Suppressor macrophage treated with lipopolysaccharide for 1 hour (primary cell): ENCODE data around the gene NACC2.

Experiments used
- DNase-seq, 3 donors: peaks; one replicate each; pipeline ENCODE4 v3.0.0-alpha.2; 2020 to 2022

The NACC2 gene

GRCh38 chr9:136095070-136096058, at the start of gene NACC2:
Gene NACC2, minus strand, starts transcription at chr9:136095289. Its CDS starts 44,768 bp downstream, at chr9:136050521.
- DNase-seq = peak; percentile 57 to 88 (median 72)

- no peak for DNase-seq
Measured at GRCh38 chr9:136144450-136144849, 49.4 kb upstream of the NACC2 start.

GRCh38 chr9:136143215-136144001, 48.3 kb upstream of the NACC2 start:
- DNase-seq = peak in 2 of 3 donors; percentile 30 to 51

- DNase-seq = no peak
Measured at GRCh38 chr9:136142859-136143214, 47.7 kb upstream of the NACC2 start.

- no peak for DNase-seq
Measured at GRCh38 chr9:136142414-136142796, 47.3 kb upstream of the NACC2 start.

GRCh38 chr9:136141682-136142413, 46.8 kb upstream of the NACC2 start:
- no peak for DNase-seq

- no peak for DNase-seq
Measured at GRCh38 chr9:136140966-136141365, 45.9 kb upstream of the NACC2 start.

- DNase-seq = no peak
Measured at GRCh38 chr9:136140046-136140445, 45.0 kb upstream of the NACC2 start.

- DNase-seq = peak in 1 of 3 donors; percentile 42
Measured at GRCh38 chr9:136138566-136138965, 43.5 kb upstream of the NACC2 start.

GRCh38 chr9:136137321-136138265, 42.5 kb upstream of the NACC2 start:
- DNase-seq = no peak

- DNase-seq = no peak
Measured at GRCh38 chr9:136136127-136136925, 41.2 kb upstream of the NACC2 start.

GRCh38 chr9:136135326-136136126, 40.4 kb upstream of the NACC2 start:
- DNase-seq = no peak

- DNase-seq = no peak
Measured at GRCh38 chr9:136133959-136134484, 38.9 kb upstream of the NACC2 start.

- DNase-seq = peak in 2 of 3 donors; percentile 33 to 67
Measured at GRCh38 chr9:136133191-136133958, 38.3 kb upstream of the NACC2 start.

GRCh38 chr9:136132512-136133050, 37.5 kb upstream of the NACC2 start:
- peak in 1 of 3 donors; percentile 34 for DNase-seq

- no peak for DNase-seq
Measured at GRCh38 chr9:136131629-136132511, 36.8 kb upstream of the NACC2 start.

- no peak for DNase-seq
Measured at GRCh38 chr9:136129176-136129575, 34.1 kb upstream of the NACC2 start.

GRCh38 chr9:136128436-136128835, 33.3 kb upstream of the NACC2 start:
- no peak for DNase-seq
